ENCODE data around the gene CSE1L. TPM values are rescaled to one million over a fixed set of nuclear protein-coding genes. Genes with fewer than 3 reads are reported as not detected.
"Not testable (repeated sequence)": the region's sequence is repeated elsewhere in the genome, so short reads cannot be mapped to it uniquely, and the experiment has no call there.

Gene CSE1L
- total and polyA plus RNA-seq, 7 donors: 37.2 to 75.7 (median 51.7) TPM

DNA sequence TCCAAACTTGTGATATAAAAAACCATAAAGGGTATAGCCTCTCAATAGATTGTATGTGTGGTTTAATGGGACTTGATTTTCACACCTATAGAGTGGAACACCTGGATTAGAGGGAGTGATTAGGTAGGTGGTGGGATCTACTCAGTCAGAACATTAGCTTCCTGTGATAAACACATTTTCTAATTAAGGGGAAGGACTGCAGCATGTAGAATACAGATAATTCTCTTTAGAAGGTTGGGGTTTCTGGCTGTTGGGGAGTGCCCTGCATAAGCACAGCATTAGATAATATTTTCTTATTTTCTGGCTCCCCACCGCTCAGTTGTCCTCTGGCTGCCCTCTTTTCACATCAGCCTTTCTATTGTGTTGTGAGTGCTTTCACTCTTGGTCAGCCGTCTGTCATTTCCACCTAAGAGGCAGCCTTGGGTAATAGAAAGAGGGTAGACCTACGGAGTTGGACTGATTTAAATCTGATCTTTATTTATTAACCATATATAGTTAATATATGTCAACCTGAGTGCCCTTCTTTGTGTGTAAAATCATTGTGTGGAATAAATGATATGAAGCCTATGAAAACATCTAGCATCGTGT is 8.0 kb downstream of the CSE1L start:
- intact Hi-C loops (cut with DNase I): no loop called here
- WGBS, 3 donors: 69 to 77% (median 70%) methylated on average over 4 of the region's 4 CpGs
- Histone ChIP-seq H3K9me3 (no peaks in the 10 kb centered on the region), H3K4me1 (peaks cover 16% of the 10 kb centered on the region), H3K27me3 (ENCODE audit: insufficient read depth in 3 of 3, low read length in 2 of 3) (no peaks in the 10 kb centered on the region), H3K36me3 (ENCODE audit: insufficient read depth in 1 of 2, low read depth in 1 of 2) (peaks cover 0 to 39% of the 10 kb centered on the region in 2 donors), H3K4me3 (no peak overlapping the region), H3K27ac (no peak overlapping the region)
- no peak for DNase-seq
- TF ChIP-seq, protein P1, sequence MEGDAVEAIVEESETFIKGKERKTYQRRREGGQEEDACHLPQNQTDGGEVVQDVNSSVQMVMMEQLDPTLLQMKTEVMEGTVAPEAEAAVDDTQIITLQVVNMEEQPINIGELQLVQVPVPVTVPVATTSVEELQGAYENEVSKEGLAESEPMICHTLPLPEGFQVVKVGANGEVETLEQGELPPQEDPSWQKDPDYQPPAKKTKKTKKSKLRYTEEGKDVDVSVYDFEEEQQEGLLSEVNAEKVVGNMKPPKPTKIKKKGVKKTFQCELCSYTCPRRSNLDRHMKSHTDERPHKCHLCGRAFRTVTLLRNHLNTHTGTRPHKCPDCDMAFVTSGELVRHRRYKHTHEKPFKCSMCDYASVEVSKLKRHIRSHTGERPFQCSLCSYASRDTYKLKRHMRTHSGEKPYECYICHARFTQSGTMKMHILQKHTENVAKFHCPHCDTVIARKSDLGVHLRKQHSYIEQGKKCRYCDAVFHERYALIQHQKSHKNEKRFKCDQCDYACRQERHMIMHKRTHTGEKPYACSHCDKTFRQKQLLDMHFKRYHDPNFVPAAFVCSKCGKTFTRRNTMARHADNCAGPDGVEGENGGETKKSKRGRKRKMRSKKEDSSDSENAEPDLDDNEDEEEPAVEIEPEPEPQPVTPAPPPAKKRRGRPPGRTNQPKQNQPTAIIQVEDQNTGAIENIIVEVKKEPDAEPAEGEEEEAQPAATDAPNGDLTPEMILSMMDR (IDR thresholded peaks at IDR 0.05): no peak
- ATAC-seq: no peak

DNA sequence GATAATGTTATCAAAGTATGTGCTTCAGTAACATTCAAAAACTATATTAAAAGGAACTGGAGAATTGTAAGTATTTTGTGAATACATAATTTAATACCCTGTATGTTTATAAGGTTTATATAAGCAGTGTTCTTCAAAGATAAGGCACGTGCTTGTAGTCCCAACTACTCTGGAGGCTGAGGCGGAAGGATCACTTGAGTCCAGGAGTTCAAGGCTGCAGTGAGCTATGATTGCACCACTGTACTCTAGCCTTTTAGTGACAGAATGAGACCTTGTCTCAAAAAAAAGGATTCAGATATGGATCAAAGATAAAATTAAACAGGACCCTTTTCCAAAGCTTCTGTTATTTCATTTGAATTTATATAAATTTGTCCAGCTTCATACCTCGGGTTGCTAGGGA is 17.2 kb downstream of the CSE1L start:
- Histone ChIP-seq H3K9me3 (no peaks in the 10 kb centered on the region), H3K27me3 (ENCODE audit: insufficient read depth in 3 of 3, low read length in 2 of 3) (no peaks in the 10 kb centered on the region), H3K36me3 (ENCODE audit: insufficient read depth in 1 of 2, low read depth in 1 of 2) (peaks cover 0 to 94% of the 10 kb centered on the region in 2 donors), H3K4me3 (no peak overlapping the region), H3K27ac (no peak overlapping the region), H3K4me1 (no peaks in the 10 kb centered on the region)
- WGBS, 3 donors: 74 to 93% (median 91%) methylated on average over 3 of the region's 3 CpGs
- TF ChIP-seq, protein P1 (IDR thresholded peaks at IDR 0.05): no peak
- no peak for ATAC-seq
- intact Hi-C loops (cut with DNase I): no loop called here
- no peak for DNase-seq

DNA sequence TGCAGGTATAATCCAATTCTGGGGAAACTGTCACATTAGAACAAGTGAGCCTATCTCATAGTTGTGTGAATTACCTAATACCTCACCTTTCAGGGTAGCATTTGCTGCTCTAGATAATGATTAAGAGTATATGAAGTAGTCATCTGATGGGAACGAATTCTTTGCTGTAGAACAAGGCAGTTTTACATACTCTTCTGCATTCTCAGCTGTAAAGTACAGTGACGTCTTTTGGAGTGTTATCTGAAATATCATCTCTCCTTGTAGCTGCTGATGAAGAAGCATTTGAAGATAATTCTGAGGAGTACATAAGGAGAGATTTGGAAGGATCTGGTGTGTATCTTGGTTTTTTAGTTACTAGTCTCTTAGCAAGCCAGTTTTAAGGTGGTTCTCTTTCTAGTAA is 28.4 kb downstream of the CSE1L start:
- intact Hi-C loops (cut with DNase I): loop anchor here (5.0 to 10.0 kb wide), 2 partner anchors 57 to 60 kb away; no protein-coding TSS in a partner anchor
- no peaks in the 10 kb centered on the region for H3K27me3 ChIP-seq (ENCODE audit: insufficient read depth in 3 of 3, low read length in 2 of 3)
- no peak overlapping the region for H3K4me3 ChIP-seq
- H3K27ac ChIP-seq: no peak overlapping the region
- H3K9me3 ChIP-seq: no peaks in the 10 kb centered on the region
- 87 to 93% (median 90%) methylated on average over 2 of the region's 2 CpGs for WGBS, 3 donors
- TF ChIP-seq, protein P1 (IDR thresholded peaks at IDR 0.05): no peak
- ATAC-seq: no peak
- DNase-seq: no peak
- no peaks in the 10 kb centered on the region for H3K4me1 ChIP-seq
- peaks cover 5 to 97% of the 10 kb centered on the region in 2 donors for H3K36me3 ChIP-seq (ENCODE audit: insufficient read depth in 1 of 2, low read depth in 1 of 2)

DNA sequence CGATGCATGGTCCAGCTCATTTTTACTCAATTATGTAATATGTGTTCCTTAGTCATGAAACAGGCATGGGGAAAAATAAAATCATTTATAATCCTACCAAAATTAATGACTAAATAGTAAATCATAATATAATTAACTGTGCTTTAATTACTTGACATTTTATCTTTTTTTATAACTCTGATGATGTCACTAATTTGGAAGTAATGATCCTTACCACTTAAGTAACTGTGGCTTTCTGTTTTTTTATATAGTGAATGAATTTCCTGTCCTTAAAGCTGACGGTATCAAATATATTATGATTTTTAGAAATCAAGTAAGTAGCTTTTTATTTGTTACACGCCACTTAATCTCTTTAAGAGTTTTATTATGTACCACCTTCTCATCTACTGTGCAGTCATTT is 32.2 kb downstream of the CSE1L start:
- H3K36me3 ChIP-seq (ENCODE audit: insufficient read depth in 1 of 2, low read depth in 1 of 2): peaks cover 0 to 97% of the 10 kb centered on the region in 2 donors
- no peak for DNase-seq
- intact Hi-C loops (cut with DNase I): loop anchor here in 1 of 2 donors (10.0 kb wide), 1 partner anchor 64 kb away; no protein-coding TSS in a partner anchor
- no peak for ATAC-seq
- no peak overlapping the region for H3K27ac ChIP-seq
- no peaks in the 10 kb centered on the region for H3K27me3 ChIP-seq (ENCODE audit: insufficient read depth in 3 of 3, low read length in 2 of 3)
- H3K9me3 ChIP-seq: no peaks in the 10 kb centered on the region
- WGBS, 3 donors: 89 to 94% (median 92%) methylated on average over 3 of the region's 3 CpGs
- no peaks in the 10 kb centered on the region for H3K4me1 ChIP-seq
- H3K4me3 ChIP-seq: no peak overlapping the region
- TF ChIP-seq, protein P1 (IDR thresholded peaks at IDR 0.05): no peak

DNA sequence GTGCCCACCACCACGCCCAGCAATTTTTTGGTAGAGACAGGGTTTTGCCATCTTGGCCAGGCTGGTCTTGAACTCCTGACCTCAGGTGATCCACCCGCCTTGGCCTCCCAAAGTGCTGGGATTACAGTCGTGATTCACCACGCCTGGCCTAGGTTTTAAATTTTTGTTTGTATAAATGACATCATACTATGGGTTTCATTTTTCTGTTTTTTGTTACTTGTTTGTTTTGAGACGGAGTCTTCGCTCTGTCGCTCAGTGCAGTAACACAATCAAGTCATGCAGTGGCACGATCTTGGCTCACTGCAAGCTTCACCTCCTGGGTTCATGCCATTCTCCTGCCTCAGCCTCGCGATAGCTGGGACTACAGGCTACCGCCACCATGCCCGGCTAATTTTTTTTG is 36.2 kb downstream of the CSE1L start:
- H3K4me3 ChIP-seq; intact Hi-C loops (cut with DNase I); H3K9me3 ChIP-seq; DNase-seq; ATAC-seq; H3K27ac ChIP-seq; H3K27me3 ChIP-seq (ENCODE audit: insufficient read depth in 3 of 3, low read length in 2 of 3); H3K4me1 ChIP-seq: not testable (repeated sequence)
- peaks cover 8 to 100% of the 10 kb centered on the region in 2 donors for H3K36me3 ChIP-seq (ENCODE audit: insufficient read depth in 1 of 2, low read depth in 1 of 2)
- WGBS, 3 donors: 96 to 97% (median 96%) methylated on average over 12 of the region's 12 CpGs
